Coronary artery (tissue), 2 donors: ENCODE measurements around the gene NAV2.
"Not testable (repeated sequence)": the region's sequence is repeated elsewhere in the genome, so short reads cannot be mapped to it uniquely, and the experiment has no call there.

ENCODE experiments used
- DNase-seq: peaks from one replicate; pipeline ENCODE4 v3.0.0-alpha.2; 2017; ENCODE audit warnings: low spot score
- H3K27ac ChIP-seq, 2 donors: fragments of 200-600 bp; sonication (generic); one replicate each; pipeline ENCODE4 v1.5.1; 2016 to 2019
- H3K4me3 ChIP-seq: fragments of 200-600 bp; sonication (generic); 2 replicates; pipeline ENCODE4 v1.5.1; 2016; ENCODE audit warnings: mild to moderate bottlenecking, moderate library complexity
- TF ChIP-seq, protein P1 (sequence below): fragments of 200-600 bp; sonication (generic); IDR thresholded peaks from one replicate; pipeline ENCODE4 v1.5.1; 2019; ENCODE audit warnings: antibody characterized with exemption

Gene NAV2

DNA sequence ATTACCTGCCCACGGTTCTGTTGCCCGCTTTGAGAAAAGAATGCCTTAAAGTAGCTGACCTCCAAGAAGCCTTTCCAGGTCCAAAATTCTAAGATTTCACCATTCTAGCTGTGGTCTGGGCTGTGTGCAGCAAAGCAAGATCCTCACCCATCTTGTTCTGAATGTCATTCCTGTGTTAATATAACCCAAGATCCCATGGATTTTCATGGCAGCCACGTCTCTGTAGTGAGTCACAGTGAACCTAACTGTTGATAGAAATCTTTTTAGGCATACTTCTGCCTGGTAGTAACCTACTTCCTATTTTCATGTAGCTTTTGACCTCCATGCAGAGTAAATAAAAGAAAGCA, 210.0 kb downstream of the NAV2 start:
- TF ChIP-seq, protein P1, sequence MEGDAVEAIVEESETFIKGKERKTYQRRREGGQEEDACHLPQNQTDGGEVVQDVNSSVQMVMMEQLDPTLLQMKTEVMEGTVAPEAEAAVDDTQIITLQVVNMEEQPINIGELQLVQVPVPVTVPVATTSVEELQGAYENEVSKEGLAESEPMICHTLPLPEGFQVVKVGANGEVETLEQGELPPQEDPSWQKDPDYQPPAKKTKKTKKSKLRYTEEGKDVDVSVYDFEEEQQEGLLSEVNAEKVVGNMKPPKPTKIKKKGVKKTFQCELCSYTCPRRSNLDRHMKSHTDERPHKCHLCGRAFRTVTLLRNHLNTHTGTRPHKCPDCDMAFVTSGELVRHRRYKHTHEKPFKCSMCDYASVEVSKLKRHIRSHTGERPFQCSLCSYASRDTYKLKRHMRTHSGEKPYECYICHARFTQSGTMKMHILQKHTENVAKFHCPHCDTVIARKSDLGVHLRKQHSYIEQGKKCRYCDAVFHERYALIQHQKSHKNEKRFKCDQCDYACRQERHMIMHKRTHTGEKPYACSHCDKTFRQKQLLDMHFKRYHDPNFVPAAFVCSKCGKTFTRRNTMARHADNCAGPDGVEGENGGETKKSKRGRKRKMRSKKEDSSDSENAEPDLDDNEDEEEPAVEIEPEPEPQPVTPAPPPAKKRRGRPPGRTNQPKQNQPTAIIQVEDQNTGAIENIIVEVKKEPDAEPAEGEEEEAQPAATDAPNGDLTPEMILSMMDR = no peak
- DNase-seq = no peak
- H3K27ac ChIP-seq = peak overlapping the region in 1 of 2 donors; percentile 45

DNA sequence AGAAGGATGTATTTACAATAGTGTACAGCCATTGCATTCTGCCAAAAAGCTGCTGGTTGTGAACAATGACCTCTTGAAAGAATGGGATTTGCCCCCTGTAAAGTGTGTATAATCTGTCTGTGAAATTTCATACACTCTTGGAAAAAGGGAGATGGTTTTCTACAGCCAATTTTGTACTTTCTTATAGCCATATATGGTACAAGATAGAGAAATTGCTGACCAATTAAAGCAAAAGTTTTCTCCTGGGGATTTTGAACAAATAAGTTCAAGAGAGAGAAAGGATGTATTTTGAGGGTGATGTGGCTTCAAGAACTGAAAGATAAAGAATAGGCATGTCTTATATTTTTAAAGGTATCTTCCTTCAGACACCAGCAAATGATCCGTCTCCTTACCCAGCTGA, 211.0 kb downstream of the NAV2 start:
- no peak for DNase-seq
- TF ChIP-seq, protein P1 = no peak
- Histone ChIP-seq H3K4me3 (no peak overlapping the region), H3K27ac (peak overlapping the region in 1 of 2 donors; percentile 17)

More for the DNA sequence above, 210.0 kb downstream of the NAV2 start:
- H3K4me3 ChIP-seq = no peak overlapping the region

DNA sequence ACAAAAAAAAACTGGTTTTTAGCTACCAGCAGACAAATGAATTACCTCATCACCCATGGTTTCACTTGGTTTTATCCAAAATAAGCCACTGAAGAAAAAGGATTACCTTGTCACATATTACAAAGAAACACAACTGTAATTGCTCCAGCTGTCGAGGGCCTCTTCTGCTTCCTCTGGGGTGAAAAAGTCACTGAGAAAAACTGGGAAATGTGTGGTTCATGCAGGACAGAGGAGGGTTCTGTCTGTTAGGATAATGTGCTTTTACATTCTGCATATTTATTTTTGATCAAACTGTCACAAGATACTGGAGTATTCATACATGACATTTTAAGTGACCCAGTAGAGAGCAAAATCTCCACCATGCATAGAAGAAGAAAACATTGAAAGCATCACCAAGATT, 211.7 kb downstream of the NAV2 start:
- Histone ChIP-seq H3K4me3 (no peak overlapping the region), H3K27ac (no peak overlapping the region)
- TF ChIP-seq, protein P1 = no peak
- DNase-seq = no peak

DNA sequence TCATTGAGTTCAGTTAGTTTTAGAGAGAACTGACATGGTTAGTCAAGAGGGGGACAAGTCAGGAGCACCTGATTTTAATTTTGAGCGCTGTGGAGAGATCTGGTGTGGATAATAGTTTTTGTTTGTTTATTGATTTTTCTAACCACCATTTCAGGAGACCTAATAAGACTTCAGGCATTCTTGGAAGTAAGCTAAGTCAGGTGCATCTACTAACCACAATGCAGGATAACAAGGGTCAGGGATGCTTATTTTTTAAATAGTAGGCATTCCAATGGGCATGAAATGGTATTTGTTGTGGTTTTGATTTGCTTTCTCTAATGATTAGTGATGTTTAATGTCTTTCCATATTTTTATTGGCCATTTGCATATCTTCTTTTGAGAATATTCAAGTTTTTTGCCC, 212.1 kb downstream of the NAV2 start:
- H3K27ac ChIP-seq = no peak overlapping the region
- TF ChIP-seq, protein P1 = no peak
- DNase-seq = no peak
- H3K4me3 ChIP-seq = no peak overlapping the region

DNA sequence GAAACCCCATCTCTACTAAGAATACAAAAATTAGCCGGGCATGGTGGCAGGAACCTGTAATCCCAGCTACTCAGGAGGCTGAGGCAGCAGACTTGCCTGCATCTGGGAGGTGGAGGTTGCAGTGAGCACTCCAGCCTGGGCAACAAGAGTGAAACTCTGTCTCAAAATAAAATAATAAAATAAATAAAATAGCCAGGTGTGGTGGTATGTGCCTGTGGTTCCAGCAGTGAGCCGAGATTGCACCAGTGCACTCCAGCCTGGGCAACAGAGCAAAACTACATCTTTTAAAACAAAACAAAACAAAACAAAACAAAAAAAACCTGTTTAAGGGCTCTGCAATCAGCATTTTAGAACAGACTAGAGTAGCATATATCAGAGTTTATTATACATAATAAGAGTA, 214.8 kb downstream of the NAV2 start:
- DNase-seq, H3K4me3 ChIP-seq: not testable (repeated sequence)
- peak overlapping the region; percentile 4 to 20 for H3K27ac ChIP-seq

DNA sequence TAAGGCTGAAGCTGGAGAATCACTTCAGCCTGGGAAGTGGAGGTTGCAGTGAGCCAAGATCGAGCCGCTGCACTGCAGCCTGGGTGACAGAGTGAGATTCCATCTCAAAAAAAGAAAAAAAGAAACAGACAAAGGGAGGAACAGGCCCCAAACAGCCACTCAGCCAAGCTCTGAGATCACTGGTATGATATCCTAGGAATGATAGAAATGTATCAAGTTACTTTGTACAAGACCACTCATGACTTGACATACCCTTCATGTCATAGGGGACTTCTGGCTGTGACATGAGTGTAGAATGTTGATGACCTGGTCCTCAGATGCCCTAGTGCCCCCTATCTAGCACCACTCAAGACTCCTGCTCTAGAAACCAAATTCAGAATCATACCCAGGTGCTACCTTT, 216.5 kb downstream of the NAV2 start:
- H3K4me3 ChIP-seq = no peak overlapping the region
- DNase-seq = no peak
- TF ChIP-seq, protein P1 = no peak
- H3K27ac ChIP-seq = no peak overlapping the region

DNA sequence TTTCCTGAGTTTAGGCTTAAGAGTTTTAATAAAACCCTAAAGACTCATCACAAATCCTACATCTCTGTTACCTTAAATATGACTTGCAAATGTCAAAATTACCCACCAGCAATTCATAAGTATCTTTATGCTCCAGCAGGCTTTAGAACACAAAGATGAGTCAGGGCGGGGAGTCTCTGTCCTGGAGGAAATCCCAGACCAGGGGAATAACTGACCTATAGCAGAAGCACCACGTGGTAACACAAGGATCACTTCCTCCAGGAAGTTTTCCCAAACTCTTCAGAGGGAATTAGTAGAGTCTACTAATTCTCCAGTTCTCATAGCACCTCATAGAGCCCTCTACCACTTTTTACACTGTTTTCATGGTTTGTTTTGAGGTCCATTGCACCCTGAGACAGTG, 217.0 kb downstream of the NAV2 start:
- no peak overlapping the region for H3K4me3 ChIP-seq
- H3K27ac ChIP-seq = no peak overlapping the region
- TF ChIP-seq, protein P1 = no peak
- DNase-seq = no peak
